ENCODE measurements around the gene SUSD6. TPM values are rescaled to one million over a fixed set of nuclear protein-coding genes. Genes with fewer than 3 reads are reported as not detected.
A peak's percentile ranks its signal among the peaks of the same experiment; 100 is the strongest.

The SUSD6 gene
- total RNA-seq, 1 experiment from 2014 or later: 3.7 TPM

- Mint-ChIP-seq H3K4me1 (peaks cover 47 to 51% of the 10 kb centered on the region in 2 experiments), H3K27me3 (ENCODE audit: low read depth) (no peaks in the 10 kb centered on the region), H3K4me3 (no peak overlapping the region), H3K27ac (peak overlapping the region in 1 of 3 experiments; percentile 0; a peak in 1 of 7 replicates), H3K36me3 (ENCODE audit: insufficient read depth in 1 of 3, low read depth in 3 of 3) (no peaks in the 10 kb centered on the region), H3K9me3 (no peaks in the 10 kb centered on the region)
- Histone ChIP-seq H2BK15ac (ENCODE audit: low read depth, low read length) (no peak overlapping the region), H3K14ac (ENCODE audit: insufficient read depth, low read length) (no peak overlapping the region), H3K27me3 (ENCODE audit: insufficient read depth, low read length) (no peaks in the 10 kb centered on the region), H2AK5ac (ENCODE audit: insufficient read length, low read length) (no peak overlapping the region), H3K9ac (ENCODE audit: extremely low read depth, insufficient read length, low read length) (no peak overlapping the region), H4K5ac (ENCODE audit: insufficient read length, low read depth, low read length) (no peak overlapping the region), H3T11ph (ENCODE audit: low read length) (no peak overlapping the region), H2BK20ac (ENCODE audit: low read depth, low read length, poor library complexity, severe bottlenecking) (no peak overlapping the region), H2BK12ac (ENCODE audit: insufficient read length, low read depth, low read length) (no peak overlapping the region), H3K23ac (ENCODE audit: insufficient read length, low read depth, low read length) (no peak overlapping the region), H3K4me1 (ENCODE audit: insufficient read depth, low read length) (peaks cover 9% of the 10 kb centered on the region; the same call in 1 of the 2 replicates), H4K91ac (ENCODE audit: insufficient read length, low read depth, low read length) (no peak overlapping the region), H2AFZ (ENCODE audit: low read length) (no peak overlapping the region), H3K4me2 (ENCODE audit: insufficient read depth, insufficient read length, low read length) (no peak overlapping the region), H3K23me2 (ENCODE audit: insufficient read length, low read depth, low read length, poor library complexity, severe bottlenecking) (no peaks in the 10 kb centered on the region), H4K20me1 (ENCODE audit: control insufficient read depth, insufficient read depth, insufficient read length) (no peaks in the 10 kb centered on the region), H3K56ac (ENCODE audit: insufficient read length, low read depth, low read length) (no peak overlapping the region), H2BK5ac (ENCODE audit: insufficient read length, low read length) (no peak overlapping the region), H3K79me2 (ENCODE audit: insufficient read depth, low read length) (0 out of 2 replicates have a peak, but pooled peaks cover 2% of the 10 kb centered on the region), H3K79me1 (ENCODE audit: insufficient read depth, low read depth, low read length, poor library complexity, severe bottlenecking) (no peaks in the 10 kb centered on the region), H3K4ac (ENCODE audit: low read depth, low read length) (no peak overlapping the region), H4K8ac (replicated peaks; ENCODE audit: insufficient read length, low read depth, low read length) (no peak overlapping the region), H2BK120ac (ENCODE audit: low read depth, low read length, poor library complexity, severe bottlenecking) (no peak overlapping the region), H3K27ac (ENCODE audit: insufficient read length, low read depth, low read length) (no peak overlapping the region), H3K9me3 (ENCODE audit: control insufficient read depth, low read depth, low read length) (no peaks in the 10 kb centered on the region), H3K18ac (ENCODE audit: insufficient read length, low read depth, low read length) (no peak overlapping the region)
- no peak for DNase-seq
- no CpG with 5 or more reads among the region's 1 CpG for WGBS (ENCODE audit: extremely low coverage, insufficient read length, low lambda C conversion rate)
- TF ChIP-seq CTCF (conservative IDR thresholded peaks at IDR 0.05): no peak
Observed at GRCh38 chr14:69692594-69692993, 81.2 kb downstream of the SUSD6 start.
